ENCODE results near the gene COQ10B.

- TF ChIP-seq CTCF (IDR thresholded peaks at IDR 0.05), result no peak
- TF ChIP-seq POLR2A (IDR thresholded peaks at IDR 0.05), result no peak
These were observed 18.8 kb downstream of the COQ10B start for GRCh38 chr2:197472166-197472565.
